Fibroblast of pulmonary artery (primary cell): ENCODE data around the gene PAX3.

ENCODE experiments used
- DNase-seq: peaks from one replicate; pipeline ENCODE4 v3.0.0-alpha.2; 2010; ENCODE audit warnings: low read depth
- H3K4me3 ChIP-seq: replicated peaks from 2 replicates; pipeline ENCODE4 v1.5.1; 2011; ENCODE audit warnings: low read depth, mild to moderate bottlenecking, control low read depth, low read length, moderate library complexity
- CTCF ChIP-seq: IDR thresholded peaks from 2 replicates; pipeline ENCODE4 v1.5.1; 2011; ENCODE audit warnings: mild to moderate bottlenecking, control low read depth, low read length, inconsistent platforms; ENCODE audit errors: missing control alignments

PAX3 gene

GRCh38 chr2:222309766-222310165 is 11.0 kb upstream of the PAX3 start:
- H3K4me3 ChIP-seq: no peak overlapping the region
- DNase-seq: no peak
- no peak for TF ChIP-seq CTCF

GRCh38 chr2:222309361-222309760 is 10.6 kb upstream of the PAX3 start:
- no peak for TF ChIP-seq CTCF
- no peak for DNase-seq
- H3K4me3 ChIP-seq: no peak overlapping the region

- TF ChIP-seq CTCF: no peak
Measured at GRCh38 chr2:222307978-222308730, 9.4 kb upstream of the PAX3 start.

GRCh38 chr2:222307143-222307756 is 8.5 kb upstream of the PAX3 start:
- no peak for TF ChIP-seq CTCF
- no peak overlapping the region for H3K4me3 ChIP-seq
- DNase-seq: no peak

More at GRCh38 chr2:222307978-222308730, 9.4 kb upstream of the PAX3 start:
- no peak overlapping the region for H3K4me3 ChIP-seq
- DNase-seq: no peak

GRCh38 chr2:222306393-222307142 is 7.8 kb upstream of the PAX3 start:
- H3K4me3 ChIP-seq: peak overlapping the region; percentile 51
- no peak for TF ChIP-seq CTCF
- no peak for DNase-seq

- TF ChIP-seq CTCF: no peak
- H3K4me3 ChIP-seq: peak overlapping the region; percentile 51
- DNase-seq: no peak
Measured at GRCh38 chr2:222305516-222306392, 7.0 kb upstream of the PAX3 start.
